MCF 10A (cell line): ENCODE data around the gene SMAD6. TPM values are rescaled to one million over a fixed set of nuclear protein-coding genes. Genes with fewer than 3 reads are reported as not detected.

ENCODE experiments used
- BruUV-seq: library from RNA; stranded (reverse); fragments of 400-500 nt; replicated peaks from 2 replicates; lab custom pipeline; 2021; lab: Mats Ljungman, UMichigan
- CTCF ChIA-PET: fragments of 300-600 bp; sonication (Branson Sonifier 250); formaldehyde crosslinking; extraction: SDS; loops from one replicate; lab custom pipeline; 2021; ENCODE audit warnings: antibody characterized with exemption, inconsistent platforms; lab: Yijun Ruan, JAX
- POLR2A ChIA-PET: fragments of 300-600, 350-650 bp; sonication (Branson Sonifier 250); formaldehyde crosslinking; extraction: SDS; loops from one replicate; lab custom pipeline; 2020; ENCODE audit warnings: antibody characterized with exemption, inconsistent platforms; lab: Yijun Ruan, JAX
- DNase-seq: peaks from one replicate; pipeline ENCODE4 v3.0.0-alpha.2; 2018; ENCODE audit not compliant: unreplicated experiment
- H3K27ac Mint-ChIP-seq: one replicate; pipeline ENCODE4 v1.8.0; 2022; ENCODE audit warnings: mild to moderate bottlenecking, low read depth, mixed read lengths; ENCODE audit not compliant: unreplicated experiment
- H3K27me3 Mint-ChIP-seq: one replicate; pipeline ENCODE4 v1.8.0; 2022; ENCODE audit warnings: mixed read lengths; ENCODE audit not compliant: insufficient read depth, unreplicated experiment
- H3K36me3 Mint-ChIP-seq: one replicate; pipeline ENCODE4 v1.8.0; 2022; ENCODE audit warnings: mild to moderate bottlenecking, moderate library complexity, mixed read lengths; ENCODE audit not compliant: insufficient read depth, unreplicated experiment
- H3K4me1 Mint-ChIP-seq: one replicate; pipeline ENCODE4 v1.8.0; 2022; ENCODE audit warnings: mixed read lengths; ENCODE audit not compliant: insufficient read depth, unreplicated experiment
- H3K4me3 Mint-ChIP-seq: one replicate; pipeline ENCODE4 v1.8.0; 2022; ENCODE audit warnings: mild to moderate bottlenecking, moderate library complexity, mixed read lengths; ENCODE audit not compliant: unreplicated experiment
- H3K9me3 Mint-ChIP-seq: one replicate; pipeline ENCODE4 v1.8.0; 2022; ENCODE audit warnings: mixed read lengths; ENCODE audit not compliant: unreplicated experiment
- intact Hi-C: fragments of 100-400 bp; cut with micrococcal nuclease; formaldehyde crosslinking; loops from 2 replicates; pipeline ENCODE4 v1.14.1; 2022
- total RNA-seq: library from RNA; stranded (reverse); gene quantifications from 2 replicates; pipeline ENCODE4 v1.2.3, GENCODE V29; 2022
- TF ChIP-seq, protein P1 (sequence below): fragments of 200-600 bp; IDR thresholded peaks from one replicate; pipeline ENCODE4 v1.8.0; 2022; ENCODE audit warnings: antibody characterized with exemption, mild to moderate bottlenecking; ENCODE audit not compliant: unreplicated experiment

The SMAD6 gene
- total RNA-seq, 1 experiment from 2014 or later, result not detected

DNA sequence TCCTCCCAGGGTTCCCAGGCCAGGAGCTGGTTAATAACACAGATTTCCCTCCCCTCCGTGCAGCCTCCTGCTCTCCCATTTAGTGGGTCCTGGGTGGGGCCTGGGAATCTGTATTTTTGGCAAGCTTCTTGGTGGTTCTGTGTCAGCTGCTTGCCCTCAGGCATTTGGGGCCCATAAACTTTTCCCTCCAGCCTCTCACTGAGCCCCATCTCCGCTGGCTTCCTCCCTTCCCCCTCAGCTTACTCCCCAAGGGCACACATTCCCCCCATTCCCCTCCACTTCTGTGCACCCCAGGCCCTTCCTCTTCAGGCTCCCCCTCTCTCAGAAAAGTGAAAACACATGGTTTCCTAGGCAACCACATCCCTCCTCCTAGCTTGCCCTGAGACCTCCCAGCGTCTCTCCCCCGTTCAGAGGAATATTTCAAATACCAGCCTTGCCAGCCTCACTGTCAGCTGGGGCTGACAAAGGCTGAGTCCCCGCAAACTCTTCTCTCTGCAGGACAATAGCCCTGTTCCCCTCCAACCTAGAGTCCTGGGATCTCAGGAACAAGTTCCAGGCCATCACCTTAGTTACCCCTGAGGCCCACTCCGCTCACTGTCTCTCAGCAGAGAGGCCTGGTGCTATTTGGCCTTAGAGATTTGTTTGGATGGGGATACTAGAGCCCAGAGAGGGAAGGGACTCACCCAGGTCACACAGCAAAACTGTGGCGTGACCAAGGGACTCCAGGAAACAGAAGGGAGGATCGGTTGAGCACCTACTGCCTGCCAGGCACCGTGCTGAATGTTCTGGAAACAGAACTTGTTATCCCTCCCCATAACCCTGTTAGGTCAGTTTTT lies 44.6 kb upstream of the SMAD6 start:
- CTCF ChIA-PET, result no interaction called here
- no peaks in the 10 kb centered on the region for H3K36me3 Mint-ChIP-seq
- TF ChIP-seq, protein P1, sequence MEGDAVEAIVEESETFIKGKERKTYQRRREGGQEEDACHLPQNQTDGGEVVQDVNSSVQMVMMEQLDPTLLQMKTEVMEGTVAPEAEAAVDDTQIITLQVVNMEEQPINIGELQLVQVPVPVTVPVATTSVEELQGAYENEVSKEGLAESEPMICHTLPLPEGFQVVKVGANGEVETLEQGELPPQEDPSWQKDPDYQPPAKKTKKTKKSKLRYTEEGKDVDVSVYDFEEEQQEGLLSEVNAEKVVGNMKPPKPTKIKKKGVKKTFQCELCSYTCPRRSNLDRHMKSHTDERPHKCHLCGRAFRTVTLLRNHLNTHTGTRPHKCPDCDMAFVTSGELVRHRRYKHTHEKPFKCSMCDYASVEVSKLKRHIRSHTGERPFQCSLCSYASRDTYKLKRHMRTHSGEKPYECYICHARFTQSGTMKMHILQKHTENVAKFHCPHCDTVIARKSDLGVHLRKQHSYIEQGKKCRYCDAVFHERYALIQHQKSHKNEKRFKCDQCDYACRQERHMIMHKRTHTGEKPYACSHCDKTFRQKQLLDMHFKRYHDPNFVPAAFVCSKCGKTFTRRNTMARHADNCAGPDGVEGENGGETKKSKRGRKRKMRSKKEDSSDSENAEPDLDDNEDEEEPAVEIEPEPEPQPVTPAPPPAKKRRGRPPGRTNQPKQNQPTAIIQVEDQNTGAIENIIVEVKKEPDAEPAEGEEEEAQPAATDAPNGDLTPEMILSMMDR, result no peak
- H3K4me1 Mint-ChIP-seq, result no peaks in the 10 kb centered on the region
- no TSS peak for BruUV-seq
- no peak overlapping the region for H3K4me3 Mint-ChIP-seq
- no peaks in the 10 kb centered on the region for H3K9me3 Mint-ChIP-seq
- intact Hi-C loops, result no loop called here
- POLR2A ChIA-PET, result interaction anchor here (0.5 kb wide), 1 partner anchor 68 kb away, joined by 3 read pairs; no protein-coding TSS in a partner anchor
- DNase-seq, result no peak
- no peaks in the 10 kb centered on the region for H3K27me3 Mint-ChIP-seq
- no peak overlapping the region for H3K27ac Mint-ChIP-seq

DNA sequence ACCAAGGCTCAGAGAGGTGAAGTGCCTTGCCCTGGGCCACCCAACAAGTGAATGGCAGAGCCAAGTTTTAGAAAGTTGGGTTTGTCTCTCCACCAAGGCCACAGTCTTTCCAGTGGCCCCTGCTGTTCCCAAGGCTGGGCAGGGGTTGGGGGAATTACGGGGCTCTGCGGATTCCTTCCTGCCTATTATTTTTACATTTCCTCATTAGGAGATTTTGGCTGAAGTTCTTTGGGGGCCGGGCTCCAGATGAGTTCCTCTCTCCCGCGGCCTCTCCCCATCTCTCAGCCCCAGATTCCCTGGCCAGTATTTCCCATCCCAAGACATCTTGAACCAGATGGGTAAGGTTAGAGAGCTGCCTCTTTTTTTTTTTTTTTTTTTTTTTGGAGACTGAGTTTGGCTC lies 44.0 kb upstream of the SMAD6 start:
- Mint-ChIP-seq H3K27ac (no peak overlapping the region), H3K4me1 (no peaks in the 10 kb centered on the region), H3K27me3 (no peaks in the 10 kb centered on the region), H3K36me3 (no peaks in the 10 kb centered on the region), H3K9me3 (no peaks in the 10 kb centered on the region), H3K4me3 (no peak overlapping the region)
- CTCF ChIA-PET, result no interaction called here
- intact Hi-C loops, result no loop called here
- TF ChIP-seq, protein P1, result no peak
- BruUV-seq, result no TSS peak
- POLR2A ChIA-PET, result interaction anchor here (0.5 kb wide), 1 partner anchor 69 kb away, joined by 3 read pairs; no protein-coding TSS in a partner anchor
- DNase-seq, result no peak

DNA sequence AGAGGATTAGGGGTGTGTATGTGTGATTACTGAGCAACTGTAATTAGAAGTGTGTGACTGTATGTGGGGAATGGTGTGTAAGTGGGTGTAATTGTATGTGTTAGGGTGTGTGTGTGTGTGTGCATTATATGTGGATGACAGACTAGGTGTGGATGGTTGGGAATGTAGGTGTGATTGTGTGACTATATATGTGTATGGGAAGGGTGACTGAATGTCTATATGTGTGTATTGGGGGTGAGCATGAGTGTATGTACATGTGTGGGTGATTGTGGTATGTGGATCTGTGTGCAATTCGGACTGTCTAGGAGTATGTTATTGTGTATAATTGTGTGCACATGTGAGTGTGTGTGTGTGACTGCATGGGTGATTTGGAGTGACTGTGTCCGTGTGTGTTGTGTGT lies 43.2 kb upstream of the SMAD6 start:
- Mint-ChIP-seq H3K27me3 (no peaks in the 10 kb centered on the region), H3K27ac (no peak overlapping the region), H3K9me3 (no peaks in the 10 kb centered on the region), H3K4me3 (no peak overlapping the region), H3K36me3 (no peaks in the 10 kb centered on the region), H3K4me1 (no peaks in the 10 kb centered on the region)
- CTCF ChIA-PET, result no interaction called here
- DNase-seq, result no peak
- intact Hi-C loops, result no loop called here
- POLR2A ChIA-PET, result no interaction called here
- BruUV-seq, result no TSS peak
- TF ChIP-seq, protein P1, result no peak

DNA sequence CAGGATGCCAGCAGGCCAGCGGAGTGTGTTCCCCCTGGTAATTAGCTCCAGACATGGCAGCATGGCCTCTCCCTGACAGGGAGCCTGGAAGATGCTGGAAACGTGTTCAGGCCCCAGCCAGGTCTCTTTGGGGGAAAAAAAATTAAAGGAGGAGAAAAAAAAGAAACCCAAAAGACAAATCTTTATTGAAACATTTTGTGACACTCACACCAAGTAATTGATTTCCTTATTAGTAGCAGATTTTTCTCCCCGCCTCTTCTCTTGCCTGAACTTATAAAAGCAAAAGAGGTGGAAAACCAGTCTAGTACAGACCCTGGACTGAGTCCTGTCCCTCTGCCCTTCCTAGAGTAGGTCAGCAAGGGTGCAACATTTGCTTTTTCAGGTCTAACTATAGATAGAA lies 42.7 kb upstream of the SMAD6 start:
- POLR2A ChIA-PET, result no interaction called here

More for the DNA sequence above, 42.7 kb upstream of the SMAD6 start:
- Mint-ChIP-seq H3K4me1 (no peaks in the 10 kb centered on the region), H3K27ac (no peak overlapping the region), H3K36me3 (no peaks in the 10 kb centered on the region), H3K4me3 (no peak overlapping the region), H3K9me3 (no peaks in the 10 kb centered on the region), H3K27me3 (no peaks in the 10 kb centered on the region)
- no TSS peak for BruUV-seq
- intact Hi-C loops, result no loop called here
- CTCF ChIA-PET, result interaction anchor here (0.6 kb wide), 1 partner anchor 149 kb away, joined by 3 read pairs; no protein-coding TSS in a partner anchor
- TF ChIP-seq, protein P1, result no peak
- no peak for DNase-seq
